Measurements from ENCODE around the gene GPC5.
"Not testable (repeated sequence)": the region's sequence is repeated elsewhere in the genome, so short reads cannot be mapped to it uniquely, and the experiment has no call there.

The GPC5 gene

GRCh38 chr13:92717857-92718256, 1319.4 kb downstream of the GPC5 start:
- DNase-seq = no peak

- no peak for DNase-seq
Measured at GRCh38 chr13:92719868-92720267, 1321.4 kb downstream of the GPC5 start.

DNA sequence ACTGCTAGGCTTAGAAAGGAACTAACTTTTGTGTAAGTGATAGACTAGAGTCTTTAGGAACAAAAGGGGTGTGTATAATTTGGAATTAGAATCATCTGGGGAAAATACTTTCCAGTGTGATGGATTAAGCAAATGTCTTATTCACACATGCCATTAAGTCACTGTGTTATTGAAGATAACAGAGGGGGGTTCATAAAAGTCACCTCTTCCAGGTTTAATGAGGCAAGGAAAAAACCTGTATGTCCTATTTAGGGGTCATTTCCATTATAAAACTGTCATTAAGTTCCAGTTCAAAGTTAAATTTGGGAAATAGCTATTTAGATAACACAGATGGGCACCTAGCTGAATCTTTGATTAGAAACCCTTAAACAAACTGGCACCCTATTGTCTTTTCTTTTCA, 1323.2 kb downstream of the GPC5 start:
- no peak for DNase-seq

DNA sequence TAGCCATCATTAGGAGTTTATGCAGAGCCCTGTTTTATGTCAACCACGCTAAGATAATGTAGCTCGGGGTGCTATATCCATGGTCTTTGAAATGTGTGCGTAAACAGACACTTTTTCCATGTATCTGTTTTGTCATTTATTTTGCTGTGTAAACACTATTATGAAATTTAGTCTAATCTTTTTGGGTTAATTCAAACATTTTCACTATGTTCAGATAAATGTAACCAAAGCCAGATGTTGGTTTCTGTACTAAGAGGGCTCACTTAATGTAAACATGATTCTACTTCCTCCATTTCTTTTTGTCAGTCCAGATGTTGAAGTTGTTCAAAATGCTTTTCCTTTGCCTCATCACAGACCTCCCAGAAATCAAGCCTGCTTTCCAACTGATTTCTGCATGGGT, 1328.7 kb downstream of the GPC5 start:
- DNase-seq = no peak

GRCh38 chr13:92734068-92734467, 1335.6 kb downstream of the GPC5 start:
- no peak for DNase-seq

DNA sequence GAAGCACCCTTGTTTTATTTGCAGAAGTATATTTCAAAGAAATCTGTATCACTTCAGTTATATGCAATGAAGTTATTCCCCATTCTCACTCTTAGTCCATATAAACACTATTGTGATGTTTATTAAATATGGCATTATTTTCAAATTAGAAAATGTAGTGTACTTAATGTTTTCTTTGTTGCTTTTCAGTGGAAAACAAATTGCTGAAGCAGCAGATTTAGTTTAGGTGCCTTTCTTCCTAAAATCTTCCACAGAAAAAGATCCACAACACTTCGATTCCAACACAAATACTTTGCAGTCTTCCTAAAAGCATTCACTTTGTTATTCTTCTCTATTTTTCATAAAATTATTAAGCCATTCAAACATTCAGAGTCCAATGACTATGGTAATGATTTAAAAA, 1336.1 kb downstream of the GPC5 start:
- no peak for DNase-seq

DNA sequence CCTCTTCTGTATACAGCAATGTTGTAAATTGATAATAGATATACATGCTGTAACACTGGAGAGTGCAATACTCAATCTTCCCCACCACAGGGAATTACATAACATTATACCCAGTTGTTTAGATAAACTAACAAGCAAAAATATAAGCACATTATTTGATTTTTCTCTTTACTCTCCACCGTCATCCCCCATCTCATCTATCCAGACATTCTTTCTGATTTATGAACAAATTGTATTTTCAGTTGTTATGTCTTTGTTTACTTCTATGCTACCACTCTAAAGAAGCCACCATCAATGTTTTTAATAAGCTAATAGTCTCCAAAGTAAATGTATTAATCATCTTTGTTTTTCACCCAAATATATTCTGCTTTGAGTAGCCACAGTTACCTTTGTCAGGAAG, 1337.5 kb downstream of the GPC5 start:
- no peak for DNase-seq

DNA sequence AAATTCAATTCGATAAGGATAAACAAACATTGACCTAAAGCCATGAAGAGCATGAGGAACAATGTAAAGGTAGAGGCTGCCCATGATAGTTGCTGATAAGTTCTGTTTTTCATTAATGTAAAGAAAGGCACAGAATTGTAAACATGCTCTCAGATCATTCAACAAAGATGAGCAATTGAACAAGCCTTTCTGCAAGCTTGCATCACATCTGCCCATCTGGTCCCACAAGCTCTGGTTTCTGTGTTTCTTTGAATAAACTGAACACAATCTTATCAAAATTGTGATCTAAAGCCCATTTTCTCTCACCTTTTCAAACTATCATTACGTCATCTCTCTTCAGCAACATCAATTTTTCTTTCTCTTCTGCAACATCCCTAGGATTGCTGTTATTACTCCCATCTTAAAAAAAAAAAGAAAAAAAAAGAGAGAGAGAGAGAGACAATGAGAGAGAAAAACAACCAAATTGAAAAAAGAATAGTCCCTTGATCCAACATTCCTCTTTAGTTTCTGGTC, 1340.9 kb downstream of the GPC5 start:
- DNase-seq = no peak

DNA sequence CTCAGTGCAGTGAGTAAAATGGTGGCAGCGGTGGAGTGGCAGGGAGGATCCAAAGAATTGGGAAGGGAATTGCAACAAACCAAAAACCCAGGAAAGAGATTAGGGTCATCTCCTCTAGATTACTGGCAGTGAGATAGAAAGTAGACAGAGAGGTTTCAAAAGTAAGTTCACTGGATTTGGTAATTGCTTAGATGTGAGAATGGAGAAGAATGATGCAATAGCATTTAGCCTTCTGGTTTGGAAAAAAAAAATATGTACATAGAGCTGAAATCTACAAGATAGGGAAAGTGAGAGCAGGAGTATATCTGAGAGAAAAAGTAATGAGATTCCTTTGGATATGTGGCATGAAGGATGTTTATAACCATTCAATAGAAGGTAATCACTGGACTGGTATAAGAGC, 1345.6 kb downstream of the GPC5 start:
- DNase-seq = no peak

- no peak for DNase-seq
Measured at GRCh38 chr13:92745258-92745657, 1346.8 kb downstream of the GPC5 start.

DNA sequence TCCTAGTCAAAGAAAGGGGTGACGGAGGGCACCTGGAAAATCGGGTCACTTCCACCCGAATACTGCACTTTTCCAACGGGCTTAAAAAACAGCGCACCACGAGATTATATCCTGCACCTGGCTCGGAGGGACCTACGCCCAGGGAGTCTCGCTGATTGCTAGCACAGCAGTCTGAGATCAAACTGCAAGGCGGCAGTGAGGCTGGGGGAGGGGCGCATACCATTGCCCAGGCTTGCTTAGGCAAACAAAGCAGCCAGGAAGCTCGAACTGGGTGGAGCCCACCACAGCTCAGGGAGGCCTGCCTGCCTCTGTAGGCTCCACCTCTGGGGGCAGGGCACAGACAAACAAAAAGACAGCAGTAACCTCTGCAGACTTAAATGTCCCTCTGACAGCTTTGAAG, 1354.3 kb downstream of the GPC5 start:
- not testable (repeated sequence) for DNase-seq

- no peak for DNase-seq
Measured at GRCh38 chr13:92761710-92762109, 1363.3 kb downstream of the GPC5 start.

- DNase-seq = no peak
Measured at GRCh38 chr13:92767468-92767867, 1369.0 kb downstream of the GPC5 start.

- no peak for DNase-seq
Measured at GRCh38 chr13:92768602-92769001, 1370.2 kb downstream of the GPC5 start.

DNA sequence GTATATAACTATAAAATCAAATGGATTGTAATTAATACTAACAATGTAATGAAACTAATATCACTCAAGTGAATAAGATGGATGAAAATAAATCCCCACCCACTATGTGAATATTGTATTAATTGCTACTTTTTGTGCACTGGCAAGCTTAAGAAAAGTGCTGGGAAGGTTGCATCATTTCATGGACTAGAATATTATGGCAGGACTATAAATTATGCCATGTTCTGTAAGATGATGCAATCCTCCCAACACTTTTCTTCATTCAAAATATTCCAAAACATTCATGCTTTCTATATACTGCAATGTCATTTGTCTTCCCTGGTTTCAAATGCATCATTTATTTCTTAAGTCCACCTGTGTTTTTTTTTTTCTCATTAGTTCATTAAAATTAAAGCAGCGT, 1370.6 kb downstream of the GPC5 start:
- DNase-seq = no peak

- DNase-seq = no peak
Measured at GRCh38 chr13:92775658-92776057, 1377.2 kb downstream of the GPC5 start.

DNA sequence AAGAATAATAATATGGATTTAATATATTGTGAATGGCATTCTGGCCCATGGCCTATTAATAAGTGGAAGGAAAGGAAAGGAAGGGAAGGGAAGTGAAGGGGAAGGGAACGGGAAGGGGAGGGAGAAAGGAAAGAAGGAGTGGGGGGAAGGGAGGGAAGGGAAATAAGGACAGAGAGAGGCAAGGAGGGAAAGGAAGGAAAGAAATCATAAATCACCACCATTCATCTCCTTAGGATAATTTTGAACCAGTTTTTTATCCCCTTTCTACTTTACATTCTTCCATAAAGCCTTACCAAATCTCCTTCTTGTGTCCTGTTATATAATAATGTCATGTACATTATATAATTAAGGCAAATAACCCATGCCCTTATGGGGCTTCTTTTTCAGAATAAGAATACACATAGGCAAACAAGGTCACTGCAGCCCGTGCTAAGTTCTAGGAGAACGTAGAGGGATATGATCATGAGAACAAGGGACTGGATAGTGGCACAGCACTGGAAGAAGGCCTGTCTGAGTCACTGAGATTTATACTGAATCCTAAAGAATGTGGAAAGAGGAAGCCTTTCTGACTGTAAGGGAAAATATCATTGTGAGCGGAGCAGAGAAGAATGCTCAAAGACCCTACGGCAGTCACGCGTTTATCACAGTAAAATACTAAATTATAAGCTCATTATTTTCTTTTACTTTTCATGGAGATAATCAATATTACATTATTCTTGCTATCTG, 1383.7 kb downstream of the GPC5 start:
- DNase-seq = no peak

DNA sequence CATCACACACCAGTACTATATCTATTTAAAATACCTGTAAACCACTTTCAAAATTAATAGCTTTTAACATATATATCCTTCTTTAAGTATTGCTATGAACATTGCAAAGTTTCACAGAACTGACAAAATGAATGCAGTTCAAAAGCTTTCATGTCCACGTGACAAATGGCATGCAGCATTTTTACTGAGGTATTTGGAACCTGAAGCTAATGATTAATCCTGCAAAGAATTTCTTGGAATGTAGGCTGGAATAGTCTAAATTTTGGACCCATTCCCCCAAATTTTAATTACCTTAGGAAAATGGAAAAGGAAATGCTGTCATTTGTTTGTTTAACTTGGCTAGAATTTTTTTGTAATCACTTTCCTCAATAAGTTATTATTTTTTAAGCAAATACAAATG, 1404.4 kb downstream of the GPC5 start:
- DNase-seq = no peak

DNA sequence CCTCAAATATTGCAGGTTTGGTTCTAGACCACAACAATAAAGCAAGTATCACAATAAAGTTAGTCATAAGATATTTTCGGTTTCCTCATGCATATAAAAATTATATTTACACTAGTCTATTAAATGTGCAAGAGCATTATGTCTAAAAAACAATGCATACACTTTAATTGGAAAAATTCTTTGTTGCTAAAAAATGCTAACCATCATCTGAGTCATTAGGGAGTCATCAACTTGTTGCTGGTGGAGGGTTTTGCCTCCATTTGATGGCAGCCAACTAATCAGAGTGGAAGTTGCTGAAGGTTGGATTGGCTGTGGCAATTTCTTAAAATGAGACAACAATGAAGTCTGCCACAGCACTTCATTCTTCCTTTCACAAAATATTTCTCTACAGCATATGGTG, 1405.9 kb downstream of the GPC5 start:
- no peak for DNase-seq

DNA sequence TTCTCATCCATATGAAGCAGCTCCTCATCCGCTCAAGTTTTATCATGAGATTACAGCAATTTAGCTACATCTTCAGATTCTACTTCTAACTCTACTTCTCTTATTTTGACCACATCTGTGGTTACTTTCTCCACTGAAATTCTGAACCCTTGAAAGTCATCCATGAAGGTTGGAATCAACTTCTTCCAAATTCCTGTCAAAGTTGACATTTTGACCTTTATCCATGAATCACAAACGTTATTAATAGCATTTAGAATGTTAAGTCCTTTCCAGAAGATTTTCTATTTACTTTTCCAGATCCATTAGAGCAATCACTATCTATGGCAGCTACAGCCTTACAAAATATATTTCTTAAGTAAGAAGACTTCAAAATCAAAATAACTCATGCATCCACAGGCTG, 1406.5 kb downstream of the GPC5 start:
- DNase-seq = no peak

DNA sequence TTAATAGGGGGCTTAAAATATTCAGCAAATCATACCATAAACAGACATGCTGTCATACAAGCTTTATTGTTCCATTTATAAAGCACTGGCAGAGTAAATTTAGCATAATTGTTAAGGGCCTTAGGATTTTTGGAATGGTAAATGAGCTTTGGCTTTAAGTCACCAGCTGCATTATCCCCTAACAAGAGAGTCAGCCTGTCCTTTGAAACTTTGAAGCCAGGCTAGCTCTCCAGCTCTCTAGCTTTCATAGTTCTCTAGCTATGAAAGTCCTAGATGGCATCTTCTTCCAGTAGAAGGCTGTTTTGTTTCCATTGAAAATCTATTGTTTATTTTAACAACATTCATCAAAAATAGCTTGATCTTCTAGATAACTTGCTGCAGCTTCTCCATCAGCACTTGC, 1407.3 kb downstream of the GPC5 start:
- DNase-seq = no peak

DNA sequence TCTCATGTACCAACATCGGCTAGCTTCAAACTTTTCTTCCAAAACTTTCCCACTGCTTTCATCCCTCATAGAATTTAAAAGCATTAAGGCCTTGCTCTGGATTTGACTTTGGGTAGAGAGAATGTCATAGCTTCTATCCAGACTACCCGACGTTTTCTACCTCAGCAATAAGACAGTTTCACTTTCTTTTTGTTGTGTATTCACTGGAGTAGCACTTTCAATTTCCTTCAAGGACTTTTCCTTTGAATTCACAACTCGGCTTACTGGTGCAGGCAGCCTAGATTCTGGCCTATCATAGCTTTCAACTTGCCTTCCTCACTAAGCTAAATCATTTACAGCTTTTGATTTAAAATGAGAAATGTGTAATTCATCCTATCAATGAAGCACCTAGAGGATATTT, 1407.8 kb downstream of the GPC5 start:
- DNase-seq = peak in 1 of 2 donors; percentile 13

GRCh38 chr13:92807353-92807752, 1408.9 kb downstream of the GPC5 start:
- no peak for DNase-seq

DNA sequence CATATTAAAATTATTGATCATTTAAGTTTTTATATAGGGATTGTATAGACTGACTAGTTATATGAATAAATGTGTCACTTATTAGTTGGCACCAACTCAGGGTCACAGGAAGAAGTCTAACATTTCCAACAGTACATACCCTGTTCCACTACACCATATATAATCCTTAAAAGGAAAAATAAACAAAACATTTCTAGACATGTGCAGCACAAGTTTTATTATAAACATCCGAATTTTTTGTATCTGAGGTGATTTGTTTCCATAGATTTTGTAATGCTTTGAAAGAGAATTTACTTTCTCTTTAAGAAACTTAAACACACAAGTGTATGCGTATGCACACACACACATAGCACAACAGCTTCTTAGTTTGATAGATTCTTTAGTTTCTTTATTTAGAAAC, 1409.5 kb downstream of the GPC5 start:
- DNase-seq = no peak

- DNase-seq = no peak
Measured at GRCh38 chr13:92821324-92821723, 1422.9 kb downstream of the GPC5 start.

Data from CD4-positive, alpha-beta T cell treated with Interleukin-1 beta for 1 hour (primary cell).